GM12801 (cell line): ENCODE measurements around the gene TMEM273.

Experiments
- CTCF ChIP-seq: IDR thresholded peaks from one replicate; pipeline ENCODE4 v1.5.1; 2011; ENCODE audit warnings: control low read depth; ENCODE audit not compliant: insufficient read length; ENCODE audit errors: extremely low read depth

Gene TMEM273

GRCh38 chr10:49116509-49117375, 71.4 kb downstream of the TMEM273 start:
- no peak for TF ChIP-seq CTCF

GRCh38 chr10:49115796-49116508, 72.2 kb downstream of the TMEM273 start:
- TF ChIP-seq CTCF = no peak

- no peak for TF ChIP-seq CTCF
Measured at GRCh38 chr10:49115015-49115795, 73.0 kb downstream of the TMEM273 start, which contains the start of gene VSTM4. Gene VSTM4, minus strand, starts transcription at chr10:49115522. Its CDS starts 37 bp downstream, at chr10:49115485.

- TF ChIP-seq CTCF = no peak
Measured at GRCh38 chr10:49114718-49115014, 73.5 kb downstream of the TMEM273 start.

- TF ChIP-seq CTCF = no peak
Measured at GRCh38 chr10:49113741-49114141, 74.5 kb downstream of the TMEM273 start.

- no peak for TF ChIP-seq CTCF
Measured at GRCh38 chr10:49112851-49113250, 75.3 kb downstream of the TMEM273 start.

- TF ChIP-seq CTCF = no peak
Measured at GRCh38 chr10:49112098-49112497, 76.1 kb downstream of the TMEM273 start.
